GM10248 (cell line): Measurements from ENCODE around the gene LRRC25.
A peak's percentile ranks its signal among the peaks of the same experiment; 100 is the strongest.

Experiments
- CTCF ChIA-PET: fragments of 300-600 bp; sonication (Branson Sonifier 250); formaldehyde crosslinking; extraction: SDS; loops from one replicate; lab custom pipeline; 2021; ENCODE audit warnings: antibody characterized with exemption; lab: Yijun Ruan, JAX
- POLR2A ChIA-PET: fragments of 350-650 bp; sonication (Branson Sonifier 250); formaldehyde crosslinking; extraction: SDS; loops from one replicate; lab custom pipeline; 2020; ENCODE audit warnings: antibody characterized with exemption; lab: Yijun Ruan, JAX
- DNase-seq: peaks from one replicate; pipeline ENCODE4 v3.0.0; 2012; ENCODE audit errors: extremely low spot score
- CTCF ChIP-seq: IDR thresholded peaks from 2 replicates; pipeline ENCODE4 v1.5.1; 2012; ENCODE audit warnings: mild to moderate bottlenecking, low read depth; ENCODE audit errors: extremely low read depth, missing control alignments, control extremely low read depth

LRRC25 gene

GRCh38 chr19:18440415-18440877 is 43.0 kb upstream of the LRRC25 start:
- ChIA-PET POLR2A (no interaction called here), CTCF (interaction anchor here (1.0 to 2.6 kb wide), 6 partner anchors 8 to 52 kb away, joined by 3 to 20 read pairs (median 4); no protein-coding TSS in a partner anchor)

GRCh38 chr19:18439910-18440237 is 42.5 kb upstream of the LRRC25 start:
- ChIA-PET POLR2A (no interaction called here), CTCF (interaction anchor here (1.0 to 2.6 kb wide), 5 partner anchors 9 to 51 kb away, joined by 3 to 20 read pairs (median 4); no protein-coding TSS in a partner anchor)
- TF ChIP-seq CTCF, result no peak
- no peak for DNase-seq

More at GRCh38 chr19:18440415-18440877, 43.0 kb upstream of the LRRC25 start:
- peak; percentile 55 for DNase-seq
- peak; percentile 52 for TF ChIP-seq CTCF

DNA sequence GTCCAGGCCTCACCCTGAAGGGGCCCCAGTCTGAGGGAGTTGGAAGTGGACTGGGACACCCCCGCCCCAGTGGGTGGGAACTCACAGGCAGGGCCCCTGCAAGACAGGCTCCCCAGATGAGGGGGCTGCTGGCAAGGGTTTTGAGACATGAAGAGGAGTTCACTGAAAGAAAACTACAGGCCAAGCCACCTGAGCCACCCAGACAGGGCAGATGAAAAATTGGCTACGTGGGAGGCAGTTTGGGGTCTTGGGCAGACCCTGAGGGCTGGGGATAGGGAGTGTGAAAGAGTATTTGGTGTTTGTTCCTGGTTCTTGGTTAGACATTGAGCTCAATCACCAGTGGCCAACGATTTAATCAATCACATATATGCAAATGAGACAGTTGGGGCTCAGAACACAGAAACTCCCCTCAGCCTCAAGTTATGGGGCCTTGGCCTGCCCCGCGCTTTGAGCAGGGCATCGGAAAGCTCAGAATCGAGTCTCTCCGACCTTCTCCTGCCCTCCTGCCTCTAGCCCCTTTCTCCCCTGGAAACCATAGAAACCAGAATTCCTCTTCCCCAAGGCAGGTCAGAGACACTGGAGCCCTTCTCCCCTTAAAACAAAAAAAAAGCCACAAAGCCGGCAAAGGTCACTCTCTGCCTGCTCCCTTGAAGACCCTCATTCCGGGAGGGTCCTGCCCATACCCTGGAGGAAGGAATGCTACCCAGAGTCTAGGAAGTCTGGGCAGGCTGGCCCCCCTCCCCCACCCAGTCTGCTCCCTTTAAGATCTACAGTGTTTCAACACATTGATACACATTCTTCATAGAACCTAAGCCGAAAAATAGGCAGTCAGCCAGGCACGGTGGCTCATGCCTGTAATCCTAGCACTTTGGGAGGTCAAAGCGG is 41.8 kb upstream of the LRRC25 start:
- TF ChIP-seq CTCF, result no peak
- ChIA-PET POLR2A (no interaction called here), CTCF (interaction anchor here (0.6 to 2.6 kb wide), 6 partner anchors 12 to 50 kb away, joined by 3 to 20 read pairs (median 3); partner anchors contain the start of gene SSBP4)
- DNase-seq, result no peak

DNA sequence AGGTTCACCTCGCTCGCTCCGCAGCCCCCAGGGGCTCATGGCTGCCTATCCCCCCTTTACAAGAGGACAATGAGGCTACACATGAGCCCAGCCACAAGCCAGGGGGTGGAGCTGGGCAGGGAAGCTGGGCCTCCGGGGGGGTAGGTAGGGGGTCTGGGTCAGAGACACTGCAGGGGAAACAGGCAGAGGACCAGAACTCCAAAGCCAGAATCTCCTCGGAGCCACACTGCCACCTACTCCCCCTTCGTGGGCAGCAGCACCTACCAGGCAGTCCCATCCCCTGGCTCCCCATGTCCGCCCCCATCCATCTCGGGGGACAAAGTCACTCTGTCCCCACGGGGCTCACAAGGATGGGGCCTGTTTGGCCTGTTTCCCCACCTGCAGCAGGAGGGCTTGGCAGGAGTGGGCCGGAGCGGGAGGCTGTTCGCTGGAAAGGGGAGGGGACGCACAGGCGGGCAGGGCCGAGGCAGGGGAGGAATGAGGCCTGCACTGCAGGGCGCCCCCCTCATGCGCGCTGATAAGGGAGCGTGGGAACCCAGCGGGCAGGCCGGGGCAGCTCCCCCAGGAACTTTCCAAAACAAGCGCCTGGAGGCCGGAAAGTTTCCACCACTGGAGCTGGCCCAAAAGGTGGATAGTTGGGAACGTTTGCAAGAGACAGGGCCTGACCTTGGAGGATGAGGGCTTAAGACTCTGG is 41.1 kb upstream of the LRRC25 start:
- no peak for DNase-seq
- POLR2A ChIA-PET, result no interaction called here
- CTCF ChIA-PET, result interaction anchor here (0.6 to 2.6 kb wide), 5 partner anchors 12 to 37 kb away, joined by 3 to 20 read pairs (median 3); partner anchors contain the start of gene SSBP4
- no peak for TF ChIP-seq CTCF

GRCh38 chr19:18437491-18438330 is 40.3 kb upstream of the LRRC25 start, which contains the start of gene ISYNA1:
ISYNA1 (minus strand) TSS chr19:18438133; CDS start chr19:18437979, 154 bp downstream.
- no peak for TF ChIP-seq CTCF
- peak; percentile 72 for DNase-seq
- CTCF ChIA-PET, result interaction anchor here (1.1 to 1.4 kb wide), 2 partner anchors 13 to 36 kb away, joined by 3 to 5 read pairs; no protein-coding TSS in a partner anchor
- POLR2A ChIA-PET, result interaction anchor here (0.7 kb wide), 1 partner anchor 23 kb away, joined by 3 read pairs; no protein-coding TSS in a partner anchor
